GM13976 (cell line): ENCODE measurements around the gene CXCL14.

Experiments
- DNase-seq: peaks from one replicate; pipeline ENCODE4 v3.0.0; 2012; ENCODE audit warnings: low spot score
- CTCF ChIP-seq: IDR thresholded peaks from 2 replicates; pipeline ENCODE4 v1.5.1; 2012; ENCODE audit warnings: borderline replicate concordance, mild to moderate bottlenecking; ENCODE audit not compliant: insufficient read depth; ENCODE audit errors: extremely low read depth, missing control alignments, control extremely low read depth
- in situ Hi-C: fragments of 300-500 bp; cut with MboI; formaldehyde crosslinking; loops from one replicate; pipeline ENCODE4 v1.12.0; 2022; ENCODE audit warnings: low sequenced_read_pairs, mixed read lengths, inconsistent platforms; ENCODE audit not compliant: unreplicated experiment

Gene CXCL14

GRCh38 chr5:135593141-135593540, 14.3 kb upstream of the CXCL14 start:
- DNase-seq: no peak
- no peak for TF ChIP-seq CTCF
- in situ Hi-C loops: no loop called here

- no peak for TF ChIP-seq CTCF
- DNase-seq: no peak
- in situ Hi-C loops: no loop called here
Measured at GRCh38 chr5:135592312-135593045, 13.7 kb upstream of the CXCL14 start.

- in situ Hi-C loops: no loop called here
Measured at GRCh38 chr5:135591277-135591676, 12.5 kb upstream of the CXCL14 start.

GRCh38 chr5:135589152-135589551, 10.4 kb upstream of the CXCL14 start:
- in situ Hi-C loops: no loop called here
- no peak for TF ChIP-seq CTCF
- no peak for DNase-seq

More at GRCh38 chr5:135591277-135591676, 12.5 kb upstream of the CXCL14 start:
- no peak for TF ChIP-seq CTCF
- no peak for DNase-seq

- TF ChIP-seq CTCF: no peak
- in situ Hi-C loops: no loop called here
- DNase-seq: no peak
Measured at GRCh38 chr5:135587721-135588663, 9.2 kb upstream of the CXCL14 start.

- in situ Hi-C loops: no loop called here
- DNase-seq: no peak
- no peak for TF ChIP-seq CTCF
Measured at GRCh38 chr5:135584918-135585317, 6.1 kb upstream of the CXCL14 start.
